ENCODE data around the gene VAMP1.
A peak's percentile ranks its signal among the peaks of the same experiment; 100 is the strongest.

Gene VAMP1

DNA sequence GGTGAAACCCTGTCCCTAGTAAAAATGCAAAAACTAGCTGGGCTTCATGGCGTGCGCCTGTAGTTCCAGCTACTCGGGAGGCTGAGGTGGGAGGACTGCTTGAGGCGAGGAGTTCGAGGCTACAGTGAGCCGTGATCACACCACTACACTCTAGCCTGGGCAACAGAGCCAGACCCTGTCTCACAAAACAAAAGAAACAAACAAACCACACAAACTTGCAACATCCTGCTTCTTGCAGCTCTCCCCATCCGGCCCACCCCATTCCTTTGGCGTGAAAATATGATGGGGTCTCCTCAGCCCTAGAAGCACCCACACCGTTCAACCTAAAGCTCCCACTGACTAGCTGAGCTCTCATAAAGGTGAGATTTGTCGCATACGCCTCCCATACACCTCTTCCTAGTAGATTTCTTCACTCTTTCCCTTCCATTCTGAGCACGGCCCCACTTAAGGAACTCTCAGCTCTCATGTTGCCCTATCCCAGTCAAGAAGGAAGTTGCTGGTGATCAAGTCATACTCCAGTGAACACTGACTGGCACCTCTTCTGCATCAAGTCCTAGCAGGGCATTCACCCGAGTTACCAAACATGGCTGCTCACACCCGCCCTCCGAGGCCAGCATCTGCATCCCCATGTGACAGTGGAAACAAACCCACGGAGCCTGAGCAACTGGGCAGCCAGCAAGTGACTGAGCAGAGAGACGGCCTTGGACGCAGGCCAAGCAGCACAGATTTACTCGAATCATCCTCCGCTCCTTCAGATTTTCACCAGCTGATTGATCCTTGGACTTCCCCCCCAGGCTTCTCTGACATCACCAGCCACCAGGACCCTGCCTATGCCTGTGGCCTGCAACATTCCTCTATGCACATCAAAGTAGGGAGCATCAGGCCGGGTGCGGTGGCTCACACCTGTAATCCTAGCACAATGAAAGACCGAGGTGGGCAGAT lies 44.6 kb downstream of the VAMP1 start:
- peak; percentile 30 for DNase-seq (ENCODE audit: low spot score)

GRCh38 chr12:6424866-6425265 lies 45.6 kb downstream of the VAMP1 start:
- no peak for TF ChIP-seq CTCF (IDR thresholded peaks at IDR 0.05; ENCODE audit: extremely low read depth, missing control alignments)
- no peak for DNase-seq (ENCODE audit: low spot score)

More for the DNA sequence above, 44.6 kb downstream of the VAMP1 start:
- no peak for TF ChIP-seq CTCF (IDR thresholded peaks at IDR 0.05; ENCODE audit: extremely low read depth, missing control alignments)

DNA sequence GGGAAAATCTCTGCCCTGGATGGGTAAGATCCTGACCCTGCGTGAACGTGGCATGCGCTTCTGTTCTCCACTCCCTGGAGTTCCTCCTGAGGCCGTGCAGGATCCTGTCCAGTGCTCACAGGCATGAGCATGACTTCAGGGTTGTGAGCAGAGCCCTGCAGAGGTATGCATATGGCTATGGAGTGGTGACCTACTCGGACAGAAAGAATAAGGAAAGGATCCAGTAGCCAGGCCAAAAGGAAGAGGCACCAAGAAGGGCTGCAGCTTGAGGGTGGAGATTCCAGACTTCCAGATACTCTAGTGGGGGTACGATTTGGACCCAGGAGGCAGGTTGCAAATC lies 46.5 kb downstream of the VAMP1 start:
- no peak for DNase-seq (ENCODE audit: low spot score)
- TF ChIP-seq CTCF (IDR thresholded peaks at IDR 0.05; ENCODE audit: extremely low read depth, missing control alignments) = no peak

GRCh38 chr12:6423267-6424007 lies 47.0 kb downstream of the VAMP1 start:
- TF ChIP-seq CTCF (IDR thresholded peaks at IDR 0.05; ENCODE audit: extremely low read depth, missing control alignments) = peak; percentile 66
- DNase-seq (ENCODE audit: low spot score) = peak; percentile 79

- TF ChIP-seq CTCF (IDR thresholded peaks at IDR 0.05; ENCODE audit: extremely low read depth, missing control alignments) = no peak
- DNase-seq (ENCODE audit: low spot score) = no peak
These were observed 50.1 kb downstream of the VAMP1 start for GRCh38 chr12:6420364-6420763.

DNA sequence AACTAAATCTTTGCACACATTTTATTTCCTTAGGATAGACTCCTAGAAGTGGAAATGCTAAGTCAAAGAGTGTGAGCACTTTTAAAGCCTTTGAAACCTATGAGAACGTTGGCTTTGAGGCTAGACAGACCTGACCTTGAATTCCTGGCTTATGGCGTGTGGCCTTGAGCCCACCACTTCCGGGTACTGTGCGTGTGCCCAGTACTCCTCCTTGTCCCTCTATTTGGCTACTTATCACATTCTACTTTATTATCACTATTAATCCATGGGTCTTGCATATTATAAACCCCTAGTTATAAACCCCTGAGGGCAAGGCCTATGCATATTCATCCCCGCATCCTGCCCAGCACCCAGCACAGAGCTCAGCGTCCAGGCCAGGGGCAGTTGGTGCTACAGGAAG lies 51.7 kb downstream of the VAMP1 start:
- no peak for DNase-seq (ENCODE audit: low spot score)
- TF ChIP-seq CTCF (IDR thresholded peaks at IDR 0.05; ENCODE audit: extremely low read depth, missing control alignments) = no peak

DNA sequence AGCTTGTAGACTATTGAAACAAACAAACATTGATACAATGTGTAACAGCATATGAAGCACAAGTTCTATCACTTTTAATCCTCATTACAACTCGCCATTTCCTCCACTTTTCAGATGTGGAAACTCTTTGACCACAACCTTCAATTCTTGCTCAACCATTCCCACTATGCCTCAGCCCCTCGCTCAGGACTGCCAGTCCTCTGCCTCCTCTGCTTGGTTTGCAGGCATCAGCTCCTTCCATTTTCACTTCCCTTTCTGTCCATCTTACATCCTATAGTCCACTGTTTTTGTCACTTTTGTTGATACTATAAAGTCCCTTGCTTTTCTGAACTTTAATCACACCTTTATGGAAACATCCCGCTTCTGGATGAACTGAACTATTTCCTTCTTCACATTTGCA lies 53.9 kb downstream of the VAMP1 start:
- TF ChIP-seq CTCF (IDR thresholded peaks at IDR 0.05; ENCODE audit: extremely low read depth, missing control alignments) = no peak
- no peak for DNase-seq (ENCODE audit: low spot score)
